ENCODE measurements around the gene CCDC24. TPM values are rescaled to one million over a fixed set of nuclear protein-coding genes. Genes with fewer than 3 reads are reported as not detected.

CCDC24 gene
- total RNA-seq, 1 donor from 2014 or later, result 3.7 TPM

- no peaks in the 10 kb centered on the region for H3K27me3 ChIP-seq (ENCODE audit: control insufficient read depth, insufficient read depth, low read length)
- H3K36me3 ChIP-seq (ENCODE audit: control insufficient read depth, insufficient read depth, low read length), result peaks cover 23% of the 10 kb centered on the region
- peak overlapping the region; percentile 46 for H3K4me3 ChIP-seq (ENCODE audit: low read depth, low read length)
- DNase-seq (ENCODE audit: low read depth), result peak; percentile 34
- no peak for TF ChIP-seq CTCF (IDR thresholded peaks at IDR 0.05; ENCODE audit: insufficient read depth, low read length, severe bottlenecking)
- peak; percentile 58 for FAIRE-seq
Measured at GRCh38 chr1:43979528-43980254, 11.7 kb upstream of the CCDC24 start.

- peak; percentile 89 for DNase-seq (ENCODE audit: low read depth)
- peaks cover 25% of the 10 kb centered on the region for H3K36me3 ChIP-seq (ENCODE audit: control insufficient read depth, insufficient read depth, low read length)
Measured at GRCh38 chr1:43980255-43981134, 10.9 kb upstream of the CCDC24 start.

GRCh38 chr1:43981135-43981491, 10.3 kb upstream of the CCDC24 start:
- Histone ChIP-seq H3K4me3 (ENCODE audit: low read depth, low read length) (no peak overlapping the region), H3K36me3 (ENCODE audit: control insufficient read depth, insufficient read depth, low read length) (peaks cover 26% of the 10 kb centered on the region), H3K27me3 (ENCODE audit: control insufficient read depth, insufficient read depth, low read length) (no peaks in the 10 kb centered on the region)
- DNase-seq (ENCODE audit: low read depth), result no peak
- no peak for FAIRE-seq
- TF ChIP-seq CTCF (IDR thresholded peaks at IDR 0.05; ENCODE audit: insufficient read depth, low read length, severe bottlenecking), result no peak

More at GRCh38 chr1:43980255-43981134, 10.9 kb upstream of the CCDC24 start:
- Histone ChIP-seq H3K27me3 (ENCODE audit: control insufficient read depth, insufficient read depth, low read length) (no peaks in the 10 kb centered on the region), H3K4me3 (ENCODE audit: low read depth, low read length) (peak overlapping the region; percentile 46)
- no peak for TF ChIP-seq CTCF (IDR thresholded peaks at IDR 0.05; ENCODE audit: insufficient read depth, low read length, severe bottlenecking)
- FAIRE-seq, result peak; percentile 84

GRCh38 chr1:43981636-43982035, 9.8 kb upstream of the CCDC24 start:
- DNase-seq (ENCODE audit: low read depth) (no peak), FAIRE-seq (no peak)
- Histone ChIP-seq H3K36me3 (ENCODE audit: control insufficient read depth, insufficient read depth, low read length) (peaks cover 22% of the 10 kb centered on the region), H3K4me3 (ENCODE audit: low read depth, low read length) (no peak overlapping the region), H3K27me3 (ENCODE audit: control insufficient read depth, insufficient read depth, low read length) (no peaks in the 10 kb centered on the region)
- no peak for TF ChIP-seq CTCF (IDR thresholded peaks at IDR 0.05; ENCODE audit: insufficient read depth, low read length, severe bottlenecking)

GRCh38 chr1:43982241-43982640, 9.2 kb upstream of the CCDC24 start:
- no peak for TF ChIP-seq CTCF (IDR thresholded peaks at IDR 0.05; ENCODE audit: insufficient read depth, low read length, severe bottlenecking)
- DNase-seq (ENCODE audit: low read depth) (no peak), FAIRE-seq (no peak)
- no peaks in the 10 kb centered on the region for H3K27me3 ChIP-seq (ENCODE audit: control insufficient read depth, insufficient read depth, low read length)
- H3K4me3 ChIP-seq (ENCODE audit: low read depth, low read length), result no peak overlapping the region
- H3K36me3 ChIP-seq (ENCODE audit: control insufficient read depth, insufficient read depth, low read length), result peaks cover 19% of the 10 kb centered on the region
